GM10847 (cell line): ENCODE data around the gene CD68.
A peak's percentile ranks its signal among the peaks of the same experiment; 100 is the strongest.

Source experiments
- POLR2A ChIP-seq: IDR thresholded peaks from 2 replicates; pipeline ENCODE4 v1.6.1; 2011; ENCODE audit not compliant: insufficient read length; ENCODE audit errors: extremely low read depth

The CD68 gene

GRCh38 chr17:7572588-7573323 is 6.7 kb upstream of the CD68 start:
- TF ChIP-seq POLR2A = peak; percentile 99

- peak; percentile 21 for TF ChIP-seq POLR2A
These were observed 5.9 kb upstream of the CD68 start for GRCh38 chr17:7573324-7574080.

- no peak for TF ChIP-seq POLR2A
These were observed 5.1 kb upstream of the CD68 start for GRCh38 chr17:7574176-7574953.

GRCh38 chr17:7575481-7575883 is 4.0 kb upstream of the CD68 start:
- TF ChIP-seq POLR2A = no peak

GRCh38 chr17:7575959-7576358 is 3.5 kb upstream of the CD68 start:
- TF ChIP-seq POLR2A = no peak

- TF ChIP-seq POLR2A = no peak
These were observed 3.0 kb upstream of the CD68 start for GRCh38 chr17:7576432-7576937.

- no peak for TF ChIP-seq POLR2A
These were observed 1.9 kb upstream of the CD68 start for GRCh38 chr17:7577327-7578199.

- no peak for TF ChIP-seq POLR2A
These were observed 581 bp downstream of the CD68 start for GRCh38 chr17:7579834-7580603.

GRCh38 chr17:7580604-7581575 is 1.5 kb downstream of the CD68 start:
- no peak for TF ChIP-seq POLR2A

GRCh38 chr17:7582396-7583252 is 3.2 kb downstream of the CD68 start:
- no peak for TF ChIP-seq POLR2A

- TF ChIP-seq POLR2A = peak; percentile 77
These were observed 4.0 kb downstream of the CD68 start, which contains the start of gene MPDU1 for GRCh38 chr17:7583253-7584109. Gene MPDU1, plus strand, starts transcription at chr17:7583852. Its CDS starts 11 bp downstream, at chr17:7583863.
